K562 (cell line): ENCODE results near the gene CD109. TPM values are rescaled to one million over a fixed set of nuclear protein-coding genes. Genes with fewer than 3 reads are reported as not detected.

Experiments used
- ATF3 ChIP-seq, 2 experiments: fragments of 450-650 bp in 1 of 2; sonication (generic) in 1 of 2; formaldehyde crosslinking in 1 of 2; IDR thresholded peaks in 1 of 2; conservative IDR thresholded peaks in 1 of 2; 2 replicates each; pipeline versions ENCODE4 v1.6.1 to v1.8.1; 2016 to 2023; ENCODE audit warnings: mild to moderate bottlenecking in 2 of 2, moderate library complexity in 2 of 2, inconsistent platforms in 1 of 2, missing genetic modification reagents in 1 of 2
- CHD7 ChIP-seq: fragments of 200-600 bp; sonication (generic); IDR thresholded peaks from one replicate; pipeline ENCODE4 v1.6.1; 2012; ENCODE audit warnings: mild to moderate bottlenecking, low read depth, low read length, inconsistent platforms
- E2F6 ChIP-seq, 2 experiments: IDR thresholded peaks; 2 replicates each; pipeline ENCODE4 v1.6.1; 2011; ENCODE audit warnings: borderline replicate concordance in 1 of 2, control low read depth in 1 of 2, low read depth in 1 of 2, low read length in 1 of 2, mild to moderate bottlenecking in 1 of 2, mixed read lengths in 1 of 2, moderate library complexity in 1 of 2; ENCODE audit not compliant: insufficient read depth in 1 of 2, insufficient read length in 1 of 2, poor library complexity in 1 of 2, severe bottlenecking in 1 of 2; ENCODE audit errors: extremely low read depth in 1 of 2
- FOS ChIP-seq: IDR thresholded peaks from 3 replicates; pipeline ENCODE4 v1.6.1; 2011; ENCODE audit not compliant: insufficient read length; ENCODE audit errors: extremely low read depth
- GTF2F1 ChIP-seq: IDR thresholded peaks from 2 replicates; pipeline ENCODE4 v1.6.1; 2011; ENCODE audit warnings: low read depth, low read length, improper control_type of control experiment
- HMGN3 ChIP-seq: IDR thresholded peaks from 2 replicates; pipeline ENCODE4 v1.6.1; 2011; ENCODE audit warnings: borderline replicate concordance, low read depth, mild to moderate bottlenecking, mixed read lengths, low read length; ENCODE audit not compliant: insufficient read length; ENCODE audit errors: extremely low read depth
- KLF10 ChIP-seq: fragments of 250-450 bp; sonication (Bioruptor Pico); IDR thresholded peaks from 2 replicates; pipeline ENCODE4 v1.6.1; 2021; ENCODE audit warnings: matching md5 sums
- MEF2D ChIP-seq: conservative IDR thresholded peaks from 2 replicates; pipeline ENCODE4 v1.6.1; 2016; ENCODE audit warnings: low read depth, missing genetic modification characterization, missing compliant biosample characterization
- MTA1 ChIP-seq: fragments of 450-650 bp; IDR thresholded peaks from 2 replicates; pipeline ENCODE4 v1.6.1; 2017; ENCODE audit warnings: borderline replicate concordance
- NCOA1 ChIP-seq: fragments of 450-650 bp; IDR thresholded peaks from 2 replicates; pipeline ENCODE4 v1.6.1; 2016; ENCODE audit warnings: low read depth
- RB1 ChIP-seq: fragments of 450-650 bp; IDR thresholded peaks from 2 replicates; pipeline ENCODE4 v1.6.1; 2017; ENCODE audit warnings: low read depth, mild to moderate bottlenecking
- ZBTB17 ChIP-seq: fragments of 450-650 bp; formaldehyde crosslinking; IDR thresholded peaks from 2 replicates; pipeline ENCODE4 v1.4.0; 2020; ENCODE audit warnings: mild to moderate bottlenecking
- ZKSCAN1 ChIP-seq: fragments of 150-350 bp; IDR thresholded peaks from 2 replicates; pipeline ENCODE4 v1.6.1; 2016; ENCODE audit warnings: low read depth, low read length
- ZKSCAN3 ChIP-seq: fragments of 250-450 bp; sonication (Bioruptor Pico); IDR thresholded peaks from 2 replicates; pipeline ENCODE4 v1.4.0; 2020
- polyA plus RNA-seq, 8 experiments: library from polyadenylated mRNA; depleted of rRNA in 4 of 8; stranded (reverse) in 5 of 8; unstranded in 3 of 8; fragments of >200 nt; fragmentation: Nextera tagmentation in 2 of 8; fragmentation: Illumina TruSeq in 1 of 8; extraction: Ambion mirVana in 2 of 8; extraction: Trizol in 1 of 8; gene quantifications; 2 replicates each; pipeline versions ENCODE4 v1.2.1 to v1.2.3, GENCODE V29; 2011 to 2014; ENCODE audit warnings: inconsistent platforms in 1 of 8, missing spikeins in 1 of 8
- total RNA-seq, 7 experiments: library from RNA; depleted of rRNA in 6 of 7; stranded (reverse); fragments of >200 nt in 6 of 7; fragmentation: Illumina TruSeq in 2 of 7; extraction: Trizol in 2 of 7; gene quantifications; 2 replicates each; pipeline versions ENCODE4 v1.2.1 to v1.2.3, GENCODE V29; 2011 to 2021; ENCODE audit warnings: low replicate concordance in 1 of 7

The CD109 gene
- total and polyA plus RNA-seq, 9 of the 15 experiments (the other 6 are each of a cell fraction or from before 2014, with no cell fraction given): under 0.01 to 0.22 (median 0.11) TPM

- peak in 1 of 2 experiments; percentile 37 for TF ChIP-seq E2F6 (IDR thresholded peaks at IDR 0.05; ENCODE audit: borderline replicate concordance in 1 of 2, extremely low read depth in 1 of 2, insufficient read depth in 1 of 2, insufficient read length in 1 of 2, low read depth in 1 of 2, low read length in 1 of 2, poor library complexity in 1 of 2, severe bottlenecking in 1 of 2)
- TF ChIP-seq CHD7: no peak
- no peak for TF ChIP-seq NCOA1
- no peak for TF ChIP-seq KLF10 (CRISPR knock-in tag)
- no peak for TF ChIP-seq ZKSCAN3 (CRISPR knock-in tag)
- TF ChIP-seq RB1: no peak
- TF ChIP-seq ZBTB17 (CRISPR knock-in tag): no peak
- TF ChIP-seq MEF2D (tag): no peak
- TF ChIP-seq MTA1: no peak
- no peak for TF ChIP-seq FOS
- no peak for TF ChIP-seq HMGN3
- no peak for TF ChIP-seq GTF2F1
- TF ChIP-seq ZKSCAN1: no peak
- TF ChIP-seq ATF3 (IDR thresholded peaks at IDR 0.05): peak; percentile 14; the same call in 1 of the 2 replicates
- no peak for TF ChIP-seq ATF3 (CRISPR knock-in tag; conservative IDR thresholded peaks at IDR 0.05)
- TF ChIP-seq, all 486 proteins: peak for 6
Measured at GRCh38 chr6:73695619-73696421, at the start of gene CD109 (continued).
